GM23248 (cell line): ENCODE results near the gene CREB3. TPM values are rescaled to one million over a fixed set of nuclear protein-coding genes. Genes with fewer than 3 reads are reported as not detected.

Experiments
- DNase-seq: peaks from one replicate; pipeline ENCODE4 v3.0.0-alpha.2; 2015
- H2AFZ ChIP-seq: fragments of 200-600 bp; sonication (generic); 2 replicates; pipeline ENCODE4 v1.6.1; 2016; ENCODE audit warnings: antibody characterized with exemption
- H3F3A ChIP-seq: fragments of 200-600 bp; sonication (generic); 2 replicates; pipeline ENCODE4 v1.6.1; 2016; ENCODE audit warnings: mild to moderate bottlenecking, antibody characterized with exemption, mixed run types; ENCODE audit not compliant: insufficient read depth
- H3K27ac ChIP-seq: fragments of 200-600 bp; sonication (generic); 2 replicates; pipeline ENCODE4 v1.5.1; 2016; ENCODE audit warnings: mild to moderate bottlenecking
- H3K27me3 ChIP-seq: fragments of 200-600 bp; sonication (generic); replicated peaks from 2 replicates; pipeline ENCODE4 v1.6.1; 2016; ENCODE audit warnings: mild to moderate bottlenecking; ENCODE audit not compliant: insufficient read depth
- H3K36me3 ChIP-seq: fragments of 200-600 bp; sonication (generic); 2 replicates; pipeline ENCODE4 v1.6.1; 2016; ENCODE audit warnings: low read depth, mild to moderate bottlenecking
- H3K4me1 ChIP-seq: fragments of 200-600 bp; sonication (generic); 2 replicates; pipeline ENCODE4 v1.6.1; 2016; ENCODE audit warnings: mild to moderate bottlenecking; ENCODE audit not compliant: insufficient read depth
- H3K4me2 ChIP-seq: fragments of 200-600 bp; sonication (generic); one replicate; pipeline ENCODE4 v1.6.1; 2016; ENCODE audit warnings: mild to moderate bottlenecking; ENCODE audit not compliant: unreplicated experiment
- H3K4me3 ChIP-seq: fragments of 200-600 bp; sonication (generic); 2 replicates; pipeline ENCODE4 v1.5.1; 2016; ENCODE audit warnings: mild to moderate bottlenecking
- H3K79me2 ChIP-seq: fragments of 200-600 bp; sonication (generic); 2 replicates; pipeline ENCODE4 v1.6.1; 2016; ENCODE audit warnings: mild to moderate bottlenecking; ENCODE audit not compliant: insufficient read depth
- H3K9ac ChIP-seq: fragments of 200-600 bp; sonication (generic); 2 replicates; pipeline ENCODE4 v1.6.1; 2016; ENCODE audit warnings: mild to moderate bottlenecking
- H3K9me2 ChIP-seq: fragments of 200-600 bp; sonication (generic); 2 replicates; pipeline ENCODE4 v1.6.1; 2016; ENCODE audit warnings: mixed run types, mild to moderate bottlenecking, moderate library complexity; ENCODE audit not compliant: insufficient read depth
- H3K9me3 ChIP-seq: fragments of 200-600 bp; sonication (generic); one replicate; pipeline ENCODE4 v1.6.1; 2017; ENCODE audit warnings: low read depth
- H4K20me1 ChIP-seq: fragments of 200-600 bp; sonication (generic); 2 replicates; pipeline ENCODE4 v1.6.0; 2016; ENCODE audit not compliant: insufficient read depth
- EZH2 ChIP-seq: fragments of 200-600 bp; sonication (generic); IDR thresholded peaks from 2 replicates; pipeline ENCODE4 v1.6.1; 2018; ENCODE audit warnings: antibody characterized with exemption, mild to moderate bottlenecking; ENCODE audit not compliant: insufficient read depth, poor library complexity, severe bottlenecking
- EZH2phosphoT487 ChIP-seq: fragments of 200-600 bp; sonication (generic); IDR thresholded peaks from 2 replicates; pipeline ENCODE4 v1.6.1; 2018; ENCODE audit warnings: antibody characterized with exemption, moderate library complexity, mild to moderate bottlenecking, low read depth; ENCODE audit not compliant: insufficient read depth
- WGBS, 2 experiments: methylation state at CpG; one replicate each; pipeline ENCODE4 v1.1.6; 2015 to 2017; ENCODE audit warnings: low lambda C conversion rate in 2 of 2, low coverage in 1 of 2; ENCODE audit errors: missing lambda C conversion rate in 2 of 2; 5-methylcytosine and 5-hydroxymethylcytosine counted together
- in situ Hi-C: fragments of 300-500 bp; cut with MboI; formaldehyde crosslinking; loops from 2 replicates; pipeline ENCODE4 v1.15.0; 2020
- polyA plus RNA-seq: library from polyadenylated mRNA; unstranded; fragments of >200 nt; fragmentation: Nextera tagmentation; extraction: Ambion mirVana; gene quantifications from 2 replicates; pipeline ENCODE4 v1.2.1, GENCODE V29; 2016
- total RNA-seq: library from RNA; depleted of rRNA; stranded (reverse); fragments of >200 nt; shearing (Covaris generic); gene quantifications from 2 replicates; pipeline ENCODE4 v1.2.3, GENCODE V29; 2014

CREB3 gene
- total and polyA plus RNA-seq, 2 experiments from 2014 or later, result 101 to 113 TPM

DNA sequence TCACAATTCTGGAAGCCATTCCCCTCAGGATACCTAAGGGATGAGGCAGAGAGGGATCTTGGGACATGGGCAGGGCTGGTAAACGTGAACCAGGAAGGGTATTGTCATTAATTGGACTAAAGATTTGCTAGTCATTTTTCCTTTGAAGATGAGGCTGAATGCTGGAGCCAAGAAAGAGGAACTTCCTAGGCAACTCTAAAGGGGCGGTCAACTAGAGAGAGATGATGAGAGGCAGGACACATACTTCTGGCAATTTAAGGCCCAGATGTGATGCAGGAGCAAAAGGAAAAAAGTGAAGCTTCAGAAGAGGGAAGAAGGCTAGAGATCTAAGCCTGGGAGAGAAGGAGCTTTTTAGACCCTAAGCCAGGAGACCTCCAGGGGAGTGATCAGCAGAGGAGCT, 11.0 kb downstream of the CREB3 start:
- in situ Hi-C loops, result no loop called here

DNA sequence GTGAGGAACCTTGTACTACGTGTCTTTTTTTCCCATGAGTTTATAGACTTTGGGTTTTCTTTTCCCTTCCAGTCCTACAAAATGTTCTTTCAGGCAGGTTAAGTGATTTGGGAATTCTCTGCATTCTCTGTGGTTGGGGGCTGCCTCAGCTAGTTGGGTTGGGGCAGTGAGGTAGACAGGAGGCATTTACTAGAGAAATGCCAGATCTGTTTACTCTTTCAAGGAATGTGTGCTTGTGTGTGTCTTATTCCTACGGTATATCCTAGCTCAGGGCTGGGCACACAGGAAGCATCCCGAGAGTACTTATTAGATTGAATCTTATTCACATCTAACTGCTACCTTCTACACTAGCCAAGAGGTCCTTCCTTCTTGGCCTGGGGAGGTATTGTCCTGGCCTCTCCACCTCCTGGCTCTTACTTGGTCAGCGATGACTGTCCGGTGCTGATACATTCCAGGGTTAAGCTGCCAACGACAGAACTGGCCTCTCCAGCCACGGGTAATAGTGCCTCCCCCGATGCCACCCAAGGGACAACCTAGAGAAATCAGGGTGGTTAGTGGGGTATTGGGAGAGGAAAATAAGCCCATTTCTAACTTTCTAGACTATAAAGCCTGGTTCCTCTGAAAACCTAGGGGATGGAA, 11.5 kb downstream of the CREB3 start:
- in situ Hi-C loops, result no loop called here
- peaks cover 17% of the 10 kb centered on the region for H3K36me3 ChIP-seq
- H3K9ac ChIP-seq, result no peak overlapping the region
- H3F3A ChIP-seq, result no peaks in the 10 kb centered on the region
- no peak overlapping the region for H3K4me2 ChIP-seq
- WGBS, 2 experiments, result 83 to 84% methylated on average over 8 of the region's 8 CpGs
- H3K27ac ChIP-seq, result no peak overlapping the region
- DNase-seq, result no peak
- H4K20me1 ChIP-seq, result peaks cover 13% of the 10 kb centered on the region; the same call in 1 of the 2 replicates
- peaks cover 58% of the 10 kb centered on the region for H3K79me2 ChIP-seq
- no peaks in the 10 kb centered on the region for H3K9me3 ChIP-seq
- peaks cover 26% of the 10 kb centered on the region for H3K4me1 ChIP-seq
- no peaks in the 10 kb centered on the region for H3K9me2 ChIP-seq
- H3K4me3 ChIP-seq, result no peak overlapping the region
- no peaks in the 10 kb centered on the region for H3K27me3 ChIP-seq
- no peak overlapping the region for H2AFZ ChIP-seq
- TF ChIP-seq EZH2, result no peak
- TF ChIP-seq EZH2phosphoT487, result no peak

More for the DNA sequence above, 11.0 kb downstream of the CREB3 start:
- no peak overlapping the region for H3K4me3 ChIP-seq
- peaks cover 26% of the 10 kb centered on the region for H3K4me1 ChIP-seq
- no peak overlapping the region for H3K27ac ChIP-seq
- H3F3A ChIP-seq, result no peaks in the 10 kb centered on the region; the same call in 1 of the 2 replicates
- no peak for TF ChIP-seq EZH2phosphoT487
- no peak for TF ChIP-seq EZH2
- no peak overlapping the region for H2AFZ ChIP-seq
- H3K36me3 ChIP-seq, result peaks cover 17% of the 10 kb centered on the region
- H4K20me1 ChIP-seq, result peaks cover 13% of the 10 kb centered on the region; the same call in 1 of the 2 replicates
- H3K4me2 ChIP-seq, result no peak overlapping the region
- H3K9me2 ChIP-seq, result no peaks in the 10 kb centered on the region
- 50 to 57% methylated on average over 2 of the region's 2 CpGs for WGBS, 2 experiments
- no peaks in the 10 kb centered on the region for H3K27me3 ChIP-seq
- H3K9ac ChIP-seq, result no peak overlapping the region
- H3K79me2 ChIP-seq, result peaks cover 54% of the 10 kb centered on the region
- no peaks in the 10 kb centered on the region for H3K9me3 ChIP-seq
- no peak for DNase-seq

GRCh38 chr9:35745569-35745968, 13.1 kb downstream of the CREB3 start:
- peaks cover 13% of the 10 kb centered on the region; the same call in 1 of the 2 replicates for H4K20me1 ChIP-seq
- peaks cover 17% of the 10 kb centered on the region for H3K36me3 ChIP-seq

DNA sequence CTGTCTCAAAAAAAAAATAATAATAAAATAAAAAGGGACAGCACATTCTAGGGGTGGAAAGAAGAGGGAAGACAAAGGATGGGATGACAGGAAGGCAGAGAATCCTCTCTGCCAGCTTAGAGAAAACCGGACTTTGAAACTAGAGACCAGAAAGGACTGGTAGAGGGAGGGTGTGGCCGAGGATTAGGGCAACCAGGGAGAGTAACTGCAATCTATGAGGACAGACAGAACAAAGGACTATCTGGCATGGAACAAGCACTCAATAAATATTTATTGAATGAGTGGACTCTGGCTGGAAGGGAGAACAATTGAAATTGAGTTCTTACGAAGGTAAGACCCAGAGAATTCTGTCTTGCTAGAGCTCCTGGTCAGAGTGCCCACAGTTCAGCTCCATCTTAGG, 14.1 kb downstream of the CREB3 start:
- Histone ChIP-seq H3K4me2 (peak overlapping the region; percentile 94), H3K4me3 (peak overlapping the region; percentile 90), H3K4me1 (peaks cover 26% of the 10 kb centered on the region), H3K27ac (no peak overlapping the region), H3K9ac (peak overlapping the region; percentile 85; the same call in 1 of the 2 replicates), H3K79me2 (peaks cover 68% of the 10 kb centered on the region), H2AFZ (no peak overlapping the region), H3K27me3 (no peaks in the 10 kb centered on the region), H3F3A (no peaks in the 10 kb centered on the region), H3K9me2 (no peaks in the 10 kb centered on the region), H3K9me3 (no peaks in the 10 kb centered on the region), H4K20me1 (peaks cover 13% of the 10 kb centered on the region; the same call in 1 of the 2 replicates), H3K36me3 (peaks cover 17% of the 10 kb centered on the region)
- WGBS, 2 experiments, result 48 to 51% methylated on average over 3 of the region's 3 CpGs
- DNase-seq, result peak; percentile 35
- in situ Hi-C loops, result no loop called here
- TF ChIP-seq EZH2 (no peak), EZH2phosphoT487 (no peak)

More at GRCh38 chr9:35745569-35745968, 13.1 kb downstream of the CREB3 start:
- in situ Hi-C loops, result no loop called here
- Histone ChIP-seq H3K9me3 (no peaks in the 10 kb centered on the region), H2AFZ (no peak overlapping the region), H3K9me2 (no peaks in the 10 kb centered on the region), H3K4me1 (peaks cover 26% of the 10 kb centered on the region), H3K4me3 (peak overlapping the region; percentile 90), H3K27me3 (no peaks in the 10 kb centered on the region), H3K79me2 (peaks cover 68% of the 10 kb centered on the region), H3K4me2 (peak overlapping the region; percentile 94), H3F3A (no peaks in the 10 kb centered on the region), H3K27ac (no peak overlapping the region), H3K9ac (peak overlapping the region; percentile 85; the same call in 1 of the 2 replicates)
- TF ChIP-seq EZH2 (no peak), EZH2phosphoT487 (no peak)
- 11 to 30% methylated on average over 1 of the region's 1 CpG for WGBS, 2 experiments
- no peak for DNase-seq
